NCI-H1092 treated with DMSO at 0.1 percent for 48 hours (cell line): Measurements from ENCODE around the gene P2RY2.

Experiments
- DNase-seq: peaks from one replicate; lab custom pipeline; 2025; lab: John Stamatoyannopoulos, UW

The P2RY2 gene

DNA sequence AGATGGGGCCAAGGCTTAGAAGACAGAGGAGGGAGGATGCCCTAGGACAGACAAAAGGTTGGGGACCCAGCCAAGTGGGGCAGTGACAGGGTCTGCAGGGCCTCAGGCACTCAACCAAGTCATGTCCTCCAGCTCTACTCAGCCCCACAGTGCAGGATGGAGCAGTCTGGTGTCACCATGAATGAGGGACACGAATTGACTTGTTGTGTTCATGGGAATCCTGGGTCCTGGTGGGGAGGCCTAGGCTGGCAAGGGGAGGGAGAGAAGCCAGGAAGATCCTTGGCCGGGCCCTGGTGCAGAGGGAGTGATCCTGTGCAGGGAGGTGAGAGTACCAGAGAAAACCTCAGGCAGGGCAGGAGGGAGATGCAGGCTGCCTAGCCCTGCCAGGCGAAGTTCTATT lies 66.0 kb downstream of the P2RY2 start:
- no peak for DNase-seq

DNA sequence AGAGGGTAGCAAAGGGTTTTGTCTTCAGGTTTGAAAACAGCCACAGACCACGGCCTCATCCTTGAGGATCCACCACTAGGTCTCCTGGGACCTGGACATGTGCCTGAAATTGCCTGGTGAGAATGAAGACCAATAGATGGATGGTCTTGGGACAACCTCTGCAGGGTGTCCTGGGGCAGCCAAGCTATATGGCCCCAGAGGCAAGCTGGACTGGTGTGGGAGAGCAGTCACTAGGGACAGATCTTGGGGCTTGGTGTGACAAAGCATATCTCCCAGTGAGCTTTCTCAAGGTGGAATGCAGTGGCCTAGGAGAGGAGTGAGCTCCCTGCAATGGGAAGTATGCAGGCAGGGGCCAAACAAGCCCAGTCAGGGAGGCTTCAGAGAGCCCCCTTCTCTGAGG lies 67.6 kb downstream of the P2RY2 start:
- no peak for DNase-seq
